HG03432 (cell line): Measurements from ENCODE around the gene PDZD2.

Experiments
- ATAC-seq: cut with Tn5 transposase; IDR thresholded peaks from one replicate; pipeline ENCODE4 v1.9.1; 2021; ENCODE audit warnings: mild to moderate bottlenecking, moderate library complexity; ENCODE audit not compliant: unreplicated experiment

The PDZD2 gene

GRCh38 chr5:31637851-31638250 is 1.1 kb upstream of the PDZD2 start:
- ATAC-seq, result no peak

DNA sequence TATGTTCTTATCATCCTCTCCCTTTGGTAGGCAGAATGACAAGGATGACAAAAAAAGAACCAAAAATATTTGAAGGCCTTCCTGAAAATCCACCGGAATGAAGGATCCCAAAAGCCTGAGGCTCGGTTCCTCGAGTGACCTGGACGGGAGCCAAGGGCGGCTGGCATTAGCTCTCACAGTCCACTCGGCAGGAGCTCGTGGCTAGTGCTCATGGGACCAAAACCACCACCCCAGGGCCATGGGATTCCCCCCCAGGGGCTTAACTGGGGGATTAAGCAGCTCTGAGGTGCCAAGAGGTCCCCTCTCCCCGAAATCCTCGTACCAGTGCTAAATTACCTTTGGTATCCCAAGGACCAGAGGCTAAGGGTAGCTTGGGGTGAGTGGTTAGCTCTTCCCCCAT is 586 bp upstream of the PDZD2 start:
- ATAC-seq, result peak; percentile 5

DNA sequence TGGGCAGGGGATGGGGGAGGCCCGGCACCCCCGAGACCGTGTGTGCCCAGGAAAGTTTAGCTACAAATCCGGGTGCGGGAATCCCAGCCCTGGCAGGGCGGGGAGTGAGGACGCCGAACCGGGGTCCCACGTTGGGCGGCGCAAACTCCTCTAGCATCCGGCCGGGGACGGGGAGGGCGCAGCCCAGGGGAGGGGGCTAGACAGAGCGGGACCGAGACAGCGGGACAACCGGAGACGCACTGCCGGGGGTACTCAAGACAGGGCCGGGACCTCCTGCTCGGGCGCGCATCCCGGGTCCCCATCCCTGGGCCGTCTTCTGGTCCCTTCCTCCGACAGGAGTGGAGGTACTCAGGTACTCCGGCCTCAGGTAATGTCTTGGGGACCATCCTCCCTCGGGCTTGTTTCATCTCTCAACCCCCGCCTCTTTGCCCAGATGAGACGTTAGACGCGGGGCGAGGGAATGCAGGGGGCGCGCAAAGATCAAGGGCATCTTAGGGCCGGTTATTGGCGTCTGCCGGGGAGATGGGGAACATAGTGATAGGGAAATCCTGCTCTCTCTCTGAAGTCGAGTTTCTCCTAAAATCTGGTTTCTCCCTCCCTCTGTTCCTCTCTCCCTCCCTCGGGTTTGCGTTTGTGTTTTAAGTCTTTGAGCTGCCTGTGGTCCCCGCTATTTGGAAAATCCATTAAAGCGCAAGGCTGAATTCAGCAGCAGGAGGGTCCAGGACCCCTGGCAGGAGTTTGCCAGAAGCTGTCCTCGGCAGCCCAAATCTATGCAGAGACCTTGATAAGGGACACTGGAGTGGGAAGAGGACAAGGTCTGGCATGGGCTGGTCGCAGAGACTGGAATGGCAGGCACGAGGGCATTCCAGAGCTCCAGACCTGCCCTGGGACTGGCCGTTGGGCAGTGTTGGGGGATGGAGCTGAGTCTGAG is 815 bp downstream of the PDZD2 start:
- no peak for ATAC-seq

- ATAC-seq, result no peak
These were observed 1.6 kb downstream of the PDZD2 start for GRCh38 chr5:31640573-31640972.

DNA sequence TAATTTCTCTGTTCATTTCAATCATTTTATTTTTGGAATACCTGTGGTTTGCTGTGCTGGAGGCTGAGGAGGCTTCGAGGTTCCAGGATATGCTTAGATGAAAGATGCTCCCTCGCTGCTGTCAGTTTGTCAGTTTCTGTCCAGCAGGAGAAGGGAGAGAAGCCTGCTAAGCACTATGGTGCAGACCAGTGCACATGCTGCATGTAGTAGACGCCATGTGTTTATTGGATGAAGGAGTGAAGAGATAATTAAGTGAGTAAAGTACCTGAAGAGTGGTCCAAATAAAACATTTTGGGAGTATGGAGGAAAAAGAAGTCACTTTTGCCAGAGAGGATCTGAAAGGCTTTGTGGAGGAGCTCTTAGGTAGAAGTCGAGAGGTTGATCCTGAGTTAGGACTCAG is 2.1 kb downstream of the PDZD2 start:
- no peak for ATAC-seq

DNA sequence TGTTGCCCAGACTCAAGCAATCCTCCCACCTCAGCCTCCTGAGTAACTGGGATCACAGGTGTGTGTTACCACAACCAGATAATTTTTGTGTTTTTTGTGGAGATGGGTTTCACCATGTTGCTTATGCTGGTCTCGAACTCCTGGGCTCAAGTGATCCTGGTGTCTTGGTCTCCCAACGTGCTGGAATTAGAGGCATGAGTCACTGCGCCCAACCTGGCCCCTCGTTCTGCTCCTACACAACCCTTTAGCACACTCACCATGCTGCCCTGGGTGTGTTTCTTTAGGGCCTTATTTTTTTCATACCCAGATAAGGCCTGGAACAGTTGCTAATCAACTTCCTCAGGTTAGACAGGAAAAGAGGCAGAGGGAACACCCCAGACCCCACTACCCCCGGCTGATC is 2.6 kb downstream of the PDZD2 start:
- ATAC-seq, result no peak

DNA sequence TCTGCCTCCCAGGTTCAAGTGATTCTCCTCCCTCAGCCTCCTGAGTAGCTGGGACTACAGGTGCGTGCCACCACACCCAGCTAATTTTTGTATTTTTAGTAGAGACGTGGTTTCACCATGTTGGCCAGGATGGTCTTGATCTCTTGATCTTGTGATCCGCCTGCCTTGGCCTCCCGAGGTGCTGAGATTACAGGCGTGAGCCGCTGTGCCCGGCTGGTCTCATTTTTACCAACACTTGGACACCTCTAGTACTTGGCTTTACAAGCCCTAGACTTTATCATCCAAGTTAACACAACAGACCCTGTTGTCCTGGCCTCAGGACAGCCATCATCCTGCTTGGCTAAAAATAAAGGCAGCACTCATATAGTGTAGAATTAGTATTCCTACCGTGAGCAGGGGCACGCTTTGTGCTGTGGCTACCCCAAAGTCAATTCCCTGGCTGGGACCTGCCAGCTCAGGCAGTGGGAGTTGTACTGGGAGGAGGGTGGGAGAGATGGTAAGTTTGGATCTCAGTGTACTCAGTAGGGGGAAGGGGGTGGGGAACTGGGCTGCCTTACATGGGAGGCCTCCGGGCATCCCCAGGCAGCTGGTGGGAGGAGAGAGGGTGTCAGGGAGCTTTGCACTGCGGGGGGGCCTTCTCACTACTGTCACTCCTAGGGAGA is 6.6 kb downstream of the PDZD2 start:
- no peak for ATAC-seq

GRCh38 chr5:31648326-31648725 is 9.4 kb downstream of the PDZD2 start:
- ATAC-seq, result no peak

DNA sequence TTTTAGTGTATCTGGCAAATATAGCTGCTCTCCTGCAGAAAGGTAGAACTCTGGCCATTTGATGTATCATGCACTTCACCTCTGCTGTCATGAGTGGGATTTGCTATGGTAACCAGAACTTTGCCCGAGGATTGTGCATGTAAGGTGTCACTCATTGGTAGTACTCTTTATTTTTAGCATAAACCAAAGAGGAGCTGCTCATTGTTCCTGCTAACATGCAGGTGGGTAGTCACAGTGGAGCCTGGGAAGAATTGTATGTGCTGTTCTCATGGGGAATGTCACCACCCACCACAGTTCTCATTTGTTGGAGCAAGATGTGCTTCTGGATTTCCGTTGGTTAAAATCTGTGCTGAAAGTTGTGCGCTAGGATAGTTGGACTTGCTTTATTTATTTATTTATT is 12.3 kb downstream of the PDZD2 start:
- no peak for ATAC-seq

- ATAC-seq, result no peak
These were observed 16.6 kb downstream of the PDZD2 start for GRCh38 chr5:31655491-31655890.

- no peak for ATAC-seq
These were observed 17.9 kb downstream of the PDZD2 start for GRCh38 chr5:31656806-31657205.

- ATAC-seq, result no peak
These were observed 18.5 kb downstream of the PDZD2 start for GRCh38 chr5:31657315-31657979.

DNA sequence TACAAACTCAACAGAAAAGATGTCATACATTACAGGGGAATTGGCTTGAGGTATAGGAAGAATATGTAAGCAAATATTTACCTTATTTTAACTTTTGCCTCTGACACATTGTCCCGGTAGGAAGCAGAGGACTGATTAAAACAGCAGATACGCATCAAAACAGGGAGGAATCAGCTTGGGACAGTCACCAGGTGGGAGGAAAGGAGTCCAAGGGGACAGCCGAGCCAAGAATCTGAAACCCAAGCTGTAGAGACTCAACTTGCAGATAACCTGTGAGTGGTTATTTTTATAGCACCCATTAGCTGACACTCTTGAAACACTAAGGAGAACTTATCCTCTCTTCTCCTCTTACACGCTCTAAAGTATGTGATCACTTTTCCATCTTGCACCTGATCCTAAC is 22.3 kb downstream of the PDZD2 start:
- no peak for ATAC-seq

GRCh38 chr5:31663519-31663918 is 24.6 kb downstream of the PDZD2 start:
- ATAC-seq, result no peak

GRCh38 chr5:31664566-31664965 is 25.6 kb downstream of the PDZD2 start:
- ATAC-seq, result no peak

GRCh38 chr5:31671339-31671741 is 32.4 kb downstream of the PDZD2 start:
- ATAC-seq, result no peak

GRCh38 chr5:31674371-31674951 is 35.5 kb downstream of the PDZD2 start:
- ATAC-seq, result no peak

DNA sequence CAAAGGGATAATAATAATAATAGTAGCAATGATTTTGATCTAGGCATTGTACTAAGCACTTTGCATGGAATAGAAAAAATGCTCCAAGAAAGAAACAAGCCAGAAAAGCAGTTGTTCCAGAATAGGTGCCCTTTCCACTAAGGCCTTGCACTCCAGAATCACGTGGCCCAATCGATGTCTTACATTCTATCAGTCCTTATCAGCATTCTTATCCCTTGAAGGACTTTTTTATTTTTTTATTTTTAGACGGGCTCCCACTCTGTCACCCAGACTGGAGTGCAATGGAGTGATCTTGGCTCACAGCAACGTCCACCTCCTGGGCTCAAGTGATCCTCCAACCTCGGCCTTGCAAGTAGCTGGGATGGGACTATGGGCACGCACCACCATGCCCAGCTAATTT is 36.5 kb downstream of the PDZD2 start:
- no peak for ATAC-seq

- ATAC-seq, result no peak
These were observed 39.2 kb downstream of the PDZD2 start for GRCh38 chr5:31678180-31678579.

- ATAC-seq, result no peak
These were observed 41.6 kb downstream of the PDZD2 start for GRCh38 chr5:31680528-31680927.

DNA sequence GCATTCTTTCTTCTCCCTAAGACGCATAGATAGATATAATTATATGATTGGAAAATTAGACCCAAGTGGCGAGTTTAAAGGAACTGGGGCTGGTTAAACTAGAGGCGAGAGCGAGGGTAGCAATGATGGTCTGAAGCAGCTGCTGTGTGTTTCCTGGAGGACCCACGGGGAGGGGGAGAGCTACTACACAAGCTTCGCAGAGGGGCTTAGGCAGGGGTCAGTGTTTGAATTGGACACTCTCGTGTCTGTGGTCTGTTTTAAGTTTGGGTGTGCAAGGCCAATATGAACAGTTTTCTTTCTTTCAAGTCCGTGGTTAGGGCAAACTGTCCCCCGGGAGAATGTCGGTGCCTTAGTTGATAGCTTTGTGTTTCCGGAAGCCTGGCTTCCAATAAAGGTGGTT is 43.1 kb downstream of the PDZD2 start:
- ATAC-seq, result no peak
